HuH-7.5 (cell line): ENCODE data around the gene CELF4.

Experiments used
- DNase-seq: peaks from one replicate; pipeline ENCODE4 v3.0.0; 2011; ENCODE audit warnings: low spot score

CELF4 gene

DNA sequence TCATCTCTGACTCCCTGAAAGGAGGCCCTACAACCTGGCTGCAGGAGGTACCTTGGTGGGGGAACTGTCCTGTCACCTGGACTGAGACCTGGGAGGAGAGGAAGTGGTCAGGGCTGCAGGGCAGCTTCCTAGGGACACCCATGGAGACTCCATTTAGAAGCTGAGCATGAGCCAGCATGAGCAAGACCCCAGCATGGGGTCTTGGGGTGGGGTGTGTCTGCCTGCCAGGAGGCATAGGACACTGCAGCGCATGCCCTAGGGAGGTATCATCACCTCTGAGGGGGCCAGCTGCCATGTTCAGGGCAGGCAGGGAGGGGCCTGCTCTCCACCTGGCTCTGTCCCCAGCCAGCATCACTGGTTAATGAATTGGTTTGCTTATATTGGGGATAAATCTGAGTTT is 249.7 kb downstream of the CELF4 start:
- DNase-seq, result no peak

DNA sequence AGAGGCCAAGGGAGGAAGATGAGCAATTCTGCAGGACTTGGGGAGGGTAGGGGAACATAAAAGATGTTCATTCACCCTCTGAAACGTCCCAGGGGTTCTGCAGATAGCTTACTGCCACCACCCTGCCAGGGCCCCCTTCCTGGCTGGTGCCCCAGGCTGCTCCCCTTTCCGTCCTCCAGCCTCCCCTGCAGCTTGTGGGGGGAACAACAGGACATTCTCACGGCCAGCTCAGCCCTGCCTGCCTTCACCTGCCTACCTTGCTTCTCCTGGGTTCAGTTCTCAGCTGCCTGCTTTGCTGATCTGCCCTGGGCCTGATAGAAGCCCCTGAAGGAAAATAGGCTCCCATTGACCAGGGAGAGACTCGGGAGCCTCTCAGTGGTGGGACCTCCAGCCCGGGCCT is 251.1 kb downstream of the CELF4 start:
- DNase-seq, result no peak

DNA sequence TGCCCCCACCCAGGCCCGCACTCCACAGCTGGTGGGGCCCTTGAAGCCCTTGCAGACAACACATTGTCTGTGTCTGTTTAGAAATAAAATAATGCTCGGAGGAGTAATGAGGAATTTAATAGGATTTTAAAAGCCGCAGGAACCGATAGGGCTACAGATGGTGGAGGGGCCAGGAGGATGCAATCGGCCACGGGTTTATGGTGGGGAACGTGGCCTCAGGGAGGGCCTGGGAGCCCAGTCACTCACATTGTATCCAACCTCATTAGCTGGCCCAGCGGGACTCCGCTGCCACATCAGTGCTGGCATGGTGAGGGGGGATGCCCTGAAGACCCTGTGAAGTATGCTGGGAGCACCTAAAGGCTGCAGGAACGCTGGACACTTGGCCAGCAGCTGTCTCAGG is 252.0 kb downstream of the CELF4 start:
- no peak for DNase-seq

DNA sequence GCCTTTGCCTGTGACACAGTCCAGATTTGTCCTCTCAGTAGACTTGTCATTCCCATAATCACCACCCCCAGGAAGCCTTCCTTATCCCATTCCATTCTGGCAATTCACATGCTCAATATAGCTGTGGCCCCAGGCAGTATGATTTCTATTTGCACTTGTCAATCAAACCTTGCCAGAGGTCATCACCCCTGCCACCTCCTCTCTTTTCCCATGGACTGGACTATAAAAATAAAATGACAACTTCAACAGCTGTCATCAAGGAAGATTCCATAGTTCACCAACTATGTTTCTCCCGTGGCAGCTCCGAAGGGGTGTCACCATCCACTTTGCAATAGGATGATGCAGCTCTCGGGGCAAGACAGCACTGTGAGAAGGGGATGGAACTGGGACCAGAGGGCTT is 255.7 kb downstream of the CELF4 start:
- no peak for DNase-seq

DNA sequence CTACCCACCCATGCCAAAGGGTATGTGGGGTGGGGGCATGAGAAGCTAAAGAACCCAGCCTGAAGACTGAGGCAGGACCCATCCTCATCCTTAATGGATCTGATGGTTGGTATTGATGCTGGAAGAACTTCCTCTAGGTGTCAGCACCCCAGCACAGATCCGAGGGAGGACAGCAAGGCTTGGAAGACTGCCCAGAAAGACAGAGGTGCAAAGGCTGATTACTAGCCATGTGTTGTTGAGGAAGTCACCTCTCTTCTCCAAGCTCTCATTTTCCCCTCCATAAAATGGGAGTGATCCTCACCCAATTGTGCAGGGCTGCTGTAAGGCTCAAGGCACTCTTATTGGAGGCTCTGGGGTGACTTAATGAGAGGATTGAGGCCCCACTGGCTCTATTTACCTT is 256.5 kb downstream of the CELF4 start:
- no peak for DNase-seq

DNA sequence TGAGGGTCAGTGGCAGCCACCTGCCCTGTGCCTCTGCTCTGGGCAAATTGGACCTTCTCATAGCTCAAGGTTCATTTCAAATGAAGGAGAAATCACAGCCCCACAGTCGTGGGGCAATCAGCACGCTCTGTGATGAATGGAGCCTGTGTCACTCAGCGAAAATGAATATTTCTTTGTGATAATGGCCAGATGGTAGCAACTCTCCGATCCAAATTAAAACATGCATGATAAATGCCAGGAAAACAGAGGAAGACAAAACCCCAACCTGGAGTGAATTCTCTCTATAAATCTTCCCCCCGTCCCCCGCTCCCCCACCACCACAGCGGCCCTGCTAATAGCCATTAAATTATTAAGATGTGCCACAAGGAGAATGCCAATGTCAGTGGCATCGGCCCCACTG is 258.4 kb downstream of the CELF4 start:
- no peak for DNase-seq

DNA sequence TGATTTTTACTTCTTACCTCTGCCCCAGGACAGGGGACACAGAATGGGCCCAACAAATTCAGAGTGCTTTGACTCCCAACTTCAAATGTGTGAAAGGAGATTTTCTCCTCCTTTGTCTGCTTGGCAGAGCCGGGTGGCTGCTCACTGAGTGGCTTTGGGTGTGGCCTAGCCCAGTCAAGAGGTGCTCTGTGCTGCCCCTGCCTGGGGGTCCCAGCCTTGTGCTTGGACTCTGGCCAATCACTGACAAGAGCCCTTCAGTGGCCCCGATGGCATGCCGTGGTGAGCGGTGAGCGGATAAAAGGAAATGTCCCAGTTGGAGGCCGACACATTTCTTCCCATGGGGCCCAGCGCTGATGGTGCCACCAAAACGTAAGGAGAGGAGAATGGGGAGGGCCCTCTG is 259.2 kb downstream of the CELF4 start:
- DNase-seq, result no peak

DNA sequence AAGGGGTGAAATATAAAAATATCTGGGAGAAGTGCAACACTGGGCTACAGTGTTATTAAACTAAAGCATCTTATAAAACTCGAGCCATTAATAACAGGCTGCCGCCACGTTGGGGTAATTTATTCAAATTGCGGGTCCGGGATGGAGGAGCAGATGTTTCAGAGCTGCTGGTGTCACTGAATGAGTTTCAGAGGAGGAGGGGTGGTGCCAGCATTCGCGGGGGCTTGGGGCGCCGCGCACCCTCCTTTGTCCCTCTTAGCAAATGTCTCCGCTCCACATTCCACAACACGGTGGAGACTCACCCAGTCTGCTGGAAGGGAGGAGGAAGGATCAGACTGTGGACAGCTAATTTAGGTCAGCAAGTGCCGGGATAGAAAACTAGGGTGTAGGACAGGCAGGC is 260.5 kb downstream of the CELF4 start:
- no peak for DNase-seq

DNA sequence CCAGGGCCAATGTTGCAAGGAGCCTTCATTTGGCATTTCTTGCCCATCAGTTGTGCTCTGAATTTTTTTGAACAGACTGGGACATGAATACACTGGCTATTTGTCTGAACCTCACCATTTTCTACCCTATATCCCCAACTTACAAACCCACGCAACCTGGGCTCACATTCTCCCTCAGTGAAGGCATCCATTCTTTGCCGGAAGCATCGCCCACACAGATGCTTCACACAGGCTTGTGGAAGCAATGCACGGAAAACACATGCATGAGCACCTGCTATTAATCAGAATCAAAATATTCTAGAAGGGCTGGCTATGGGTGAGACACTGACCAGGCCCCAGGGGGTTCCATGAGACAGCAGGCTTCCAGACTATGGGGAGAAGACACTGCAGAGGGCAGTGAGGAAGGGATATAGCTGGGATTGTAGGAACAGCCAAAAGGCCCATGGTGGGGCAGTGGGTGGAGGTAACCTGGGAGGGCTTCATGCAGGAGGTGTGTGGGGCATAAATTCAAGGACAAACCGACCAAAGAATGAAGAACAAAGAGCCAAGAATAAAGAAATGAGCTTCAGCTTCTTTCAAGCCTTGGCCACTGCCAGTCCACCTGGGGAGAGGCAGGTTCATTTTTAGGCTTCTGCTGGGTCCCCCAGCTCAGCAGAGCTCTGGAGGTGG is 261.5 kb downstream of the CELF4 start:
- DNase-seq, result no peak

DNA sequence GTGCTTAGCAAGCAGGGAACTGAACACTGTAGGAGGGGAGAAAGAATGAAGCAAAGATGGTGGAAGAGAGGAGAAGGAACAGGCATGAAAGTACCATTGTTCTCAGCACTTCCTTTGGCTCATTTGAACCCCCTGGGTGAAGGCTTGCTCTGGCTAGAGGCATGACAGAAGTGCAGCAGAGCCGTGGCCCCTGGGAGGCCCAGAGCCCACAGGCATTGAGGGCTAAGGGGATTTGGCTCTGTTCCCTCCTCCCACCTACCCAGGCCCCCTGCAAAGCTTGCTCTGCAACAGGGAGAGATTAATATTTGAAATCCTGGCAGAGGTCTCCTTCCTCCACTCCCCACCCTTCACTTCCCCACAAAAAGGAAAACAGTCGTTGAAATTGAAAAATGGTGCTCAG is 262.6 kb downstream of the CELF4 start:
- no peak for DNase-seq

DNA sequence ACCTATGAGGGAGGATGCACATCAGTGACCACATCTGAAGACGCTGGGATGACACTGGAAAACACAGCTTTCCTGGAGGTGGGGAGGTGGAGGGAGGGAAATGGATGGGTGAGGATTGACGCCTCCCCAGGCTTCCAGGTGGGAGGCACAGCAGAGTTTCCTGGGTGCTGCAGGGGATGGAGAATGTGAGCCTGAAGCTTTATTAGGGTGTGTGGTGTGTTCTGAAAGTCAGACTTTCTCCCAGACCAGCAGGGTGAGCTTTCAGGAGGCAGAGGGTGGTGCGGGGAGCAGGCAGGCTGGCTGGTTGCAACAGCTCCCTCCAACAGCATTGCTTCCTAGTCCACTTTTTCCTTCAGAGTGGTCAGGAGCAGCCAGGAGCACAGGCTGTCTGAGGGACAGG is 263.1 kb downstream of the CELF4 start:
- DNase-seq, result no peak

DNA sequence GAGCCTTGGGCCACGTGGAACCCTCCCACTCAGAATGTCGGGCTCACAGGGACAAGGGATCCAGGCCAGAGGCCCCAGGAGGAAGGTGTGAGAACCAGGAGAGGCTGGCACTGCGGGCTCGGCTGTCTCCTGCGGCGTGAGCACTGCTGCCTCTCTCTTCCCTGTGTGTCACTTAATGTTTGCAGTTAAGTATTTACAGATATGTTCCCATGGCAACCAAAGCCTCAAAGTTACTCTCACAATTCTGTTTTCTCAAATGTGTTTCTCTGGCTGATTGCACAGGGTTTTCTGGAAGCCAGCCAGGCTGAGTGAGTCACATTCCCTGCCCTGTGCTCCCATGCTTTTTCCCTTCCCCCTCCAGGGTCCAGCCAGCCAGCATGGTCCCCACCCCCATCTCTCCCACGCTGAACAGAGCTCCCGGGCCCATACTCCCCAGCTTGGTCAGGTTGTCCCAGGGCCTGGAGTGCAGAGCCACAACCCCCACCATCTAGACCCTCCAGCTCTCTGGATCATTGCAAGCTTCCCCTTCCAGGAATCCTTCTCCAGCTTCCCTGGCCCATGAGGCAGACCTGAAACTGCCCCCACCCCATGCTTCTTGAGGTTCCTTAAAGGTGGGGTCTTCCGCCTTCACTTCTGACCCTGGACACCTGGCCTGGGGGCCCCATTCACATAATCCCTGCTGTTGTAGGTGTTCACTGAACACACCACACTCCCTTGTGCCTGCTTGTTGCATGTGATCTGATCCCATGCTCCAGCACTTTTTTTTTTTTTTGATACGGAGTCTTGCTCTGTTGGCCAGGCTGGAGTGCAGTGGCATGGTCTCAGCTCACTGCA is 265.9 kb downstream of the CELF4 start:
- peak; percentile 64 for DNase-seq

DNA sequence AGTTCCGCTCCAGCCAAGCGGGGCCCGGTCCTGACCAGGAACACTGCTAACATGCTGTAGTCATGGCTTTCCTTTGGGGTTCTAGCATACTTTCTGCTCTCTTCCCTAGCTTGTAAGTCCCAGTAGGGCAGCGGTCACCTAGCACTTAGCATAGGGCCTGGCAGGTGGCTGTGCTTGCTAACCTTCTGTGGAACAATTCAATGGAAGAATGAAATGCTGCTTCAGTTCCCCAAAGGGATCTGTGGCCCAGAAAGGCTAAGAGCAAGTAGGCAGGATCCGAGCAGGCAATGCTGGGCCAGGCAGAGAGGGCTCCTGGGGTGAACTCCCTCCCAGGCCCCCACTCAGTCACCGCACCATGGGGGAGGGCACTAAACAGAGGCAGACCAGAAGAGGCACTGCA is 266.8 kb downstream of the CELF4 start:
- no peak for DNase-seq

DNA sequence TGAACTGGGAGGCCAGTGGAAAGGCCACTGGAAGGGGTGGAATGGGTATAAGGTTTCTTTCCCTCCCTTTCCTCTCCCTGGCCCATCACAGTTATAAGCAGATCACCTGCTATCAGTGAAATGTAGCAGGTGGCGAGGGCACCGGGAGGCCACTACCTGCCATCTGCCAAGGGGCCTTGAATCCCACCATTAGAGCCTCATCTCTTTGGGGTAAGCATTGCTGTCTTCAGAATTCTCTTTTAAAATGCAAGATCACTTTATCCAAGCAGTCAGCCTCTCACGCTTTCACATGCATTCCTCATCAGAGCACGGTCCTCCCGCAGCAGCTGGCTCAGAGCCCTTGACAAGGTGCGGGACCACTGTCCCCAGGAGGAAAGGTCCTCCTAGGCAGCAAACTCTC is 268.5 kb downstream of the CELF4 start:
- DNase-seq, result no peak

DNA sequence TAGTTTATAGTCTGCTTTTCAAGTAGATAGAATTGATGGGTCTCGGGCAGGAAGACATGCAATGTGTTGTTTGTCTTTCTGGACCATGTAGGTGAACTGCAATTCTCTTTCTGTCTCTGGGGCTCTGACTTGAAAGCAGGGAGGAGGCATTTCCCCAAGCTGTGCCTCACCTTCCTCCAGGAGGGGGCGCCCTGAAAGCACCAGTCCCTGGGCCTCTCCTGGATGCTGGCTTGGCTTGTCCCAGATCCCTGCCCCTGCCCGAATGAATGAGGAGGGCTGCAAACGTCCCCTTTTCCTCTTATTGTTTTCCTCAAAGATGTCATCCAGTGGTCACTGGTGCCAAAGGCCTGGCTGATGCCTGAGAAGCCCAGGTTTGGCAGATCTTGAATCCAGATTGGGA is 270.6 kb downstream of the CELF4 start:
- DNase-seq, result no peak

DNA sequence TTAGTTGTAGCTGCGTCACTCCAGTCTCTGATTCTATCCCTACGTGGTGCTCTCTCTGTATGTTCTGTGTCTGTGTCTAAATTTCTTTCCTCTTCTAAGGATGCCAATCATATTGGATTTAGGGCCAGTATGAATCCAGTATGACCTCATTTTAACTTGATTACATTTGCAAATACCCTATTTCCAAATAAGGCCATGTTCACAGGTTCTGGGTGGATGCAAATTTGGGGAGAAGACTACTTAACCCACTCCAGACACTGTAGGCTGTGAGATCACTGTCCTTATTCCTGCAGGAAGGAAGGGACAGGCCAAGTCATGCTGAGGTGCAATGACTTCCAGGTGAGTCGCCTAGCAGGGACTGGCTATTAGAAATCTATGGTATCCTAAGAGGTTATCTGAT is 272.2 kb downstream of the CELF4 start:
- no peak for DNase-seq

DNA sequence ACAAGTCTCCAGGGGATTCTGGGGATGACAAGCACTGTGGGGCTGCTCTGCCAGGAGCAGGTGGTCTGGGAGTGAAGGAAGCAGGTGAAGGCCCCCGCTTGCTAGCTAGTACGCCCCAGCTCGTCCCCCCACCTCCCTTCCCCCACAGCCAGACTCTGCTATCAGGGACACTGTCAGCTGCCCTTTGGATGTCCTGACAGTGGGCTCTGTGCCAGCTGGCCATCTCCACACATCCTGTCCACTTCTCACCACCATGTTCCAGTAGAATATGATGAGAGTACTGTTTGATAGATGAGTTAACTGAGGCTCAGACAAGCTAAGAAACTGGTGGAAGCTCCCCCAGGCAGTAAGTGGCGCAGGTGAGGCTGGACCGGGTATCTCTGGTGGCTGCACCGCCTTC is 276.2 kb downstream of the CELF4 start:
- no peak for DNase-seq

DNA sequence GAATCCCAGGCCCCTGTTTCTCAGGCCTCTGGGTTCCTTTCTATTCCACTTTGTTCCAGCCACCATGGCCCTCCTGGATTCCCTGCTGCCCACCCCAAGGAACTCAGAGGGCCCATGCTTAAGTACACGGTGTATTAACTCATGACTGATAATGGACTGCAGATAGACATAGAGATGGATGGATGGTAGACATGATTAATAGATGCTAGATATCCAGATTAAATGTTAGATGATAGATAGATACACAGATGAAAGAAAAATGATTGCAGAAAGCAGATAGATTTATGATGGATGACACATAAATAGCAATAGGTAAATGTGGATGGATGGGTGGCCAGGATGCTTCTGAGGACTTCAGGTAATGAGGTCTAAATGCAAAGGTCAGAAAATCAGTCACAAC is 278.0 kb downstream of the CELF4 start:
- no peak for DNase-seq

DNA sequence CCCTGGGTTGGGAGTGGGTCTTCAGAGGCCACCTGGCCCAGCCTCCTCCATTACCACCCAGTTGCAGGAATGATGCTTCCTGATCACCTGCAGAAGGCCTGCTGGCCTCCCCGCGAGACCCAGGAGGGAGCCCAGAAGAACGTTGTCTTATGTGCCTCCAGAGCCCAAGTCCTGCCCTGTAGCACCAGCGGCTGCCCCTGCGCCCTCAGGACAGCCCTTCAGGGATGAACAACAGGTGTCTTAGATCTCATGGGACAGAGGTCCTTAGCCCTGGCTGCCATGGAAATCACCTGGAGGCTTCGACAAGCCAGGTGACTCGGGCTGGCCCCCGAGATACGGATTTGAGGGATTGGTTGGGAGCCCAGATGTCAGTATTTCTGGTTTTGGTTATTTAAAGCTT is 278.8 kb downstream of the CELF4 start:
- DNase-seq, result no peak

DNA sequence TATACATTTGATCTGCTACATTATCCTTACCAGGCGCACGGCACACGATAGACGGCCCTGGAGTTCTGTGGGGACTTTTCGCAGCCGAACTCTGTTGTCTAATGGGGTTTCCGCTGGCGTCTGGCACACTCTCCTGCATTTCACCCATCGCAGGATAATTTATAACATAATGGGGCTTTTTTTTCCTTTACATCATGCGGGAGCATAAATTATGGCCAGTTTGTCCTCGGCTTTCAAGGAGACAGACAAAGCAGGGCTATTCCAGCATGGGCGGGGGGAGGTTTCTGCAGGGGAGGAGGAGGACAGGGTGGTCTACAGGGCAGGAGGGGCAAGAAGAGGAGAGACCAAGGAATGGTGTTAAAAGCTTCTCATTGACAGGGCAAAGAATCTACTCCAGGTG is 279.8 kb downstream of the CELF4 start:
- no peak for DNase-seq

DNA sequence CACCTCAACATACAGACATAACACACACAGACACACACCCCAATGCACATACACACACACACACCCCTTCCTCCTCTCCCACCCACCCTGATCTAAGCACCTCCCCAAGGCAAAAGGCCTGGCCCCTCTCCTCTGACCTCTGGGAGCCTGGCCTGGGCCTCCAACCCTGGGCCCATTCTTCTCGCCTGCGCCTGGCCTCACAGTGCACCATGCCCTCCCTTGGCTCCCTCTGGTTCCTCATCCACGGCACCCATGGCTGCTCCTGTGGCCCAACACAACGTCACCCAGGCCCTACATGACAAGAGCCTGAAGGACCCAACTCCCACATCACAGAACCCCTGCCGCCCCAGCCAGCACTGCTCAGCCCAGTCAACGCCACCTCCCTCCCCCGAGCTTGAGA is 281.3 kb downstream of the CELF4 start:
- DNase-seq, result no peak

DNA sequence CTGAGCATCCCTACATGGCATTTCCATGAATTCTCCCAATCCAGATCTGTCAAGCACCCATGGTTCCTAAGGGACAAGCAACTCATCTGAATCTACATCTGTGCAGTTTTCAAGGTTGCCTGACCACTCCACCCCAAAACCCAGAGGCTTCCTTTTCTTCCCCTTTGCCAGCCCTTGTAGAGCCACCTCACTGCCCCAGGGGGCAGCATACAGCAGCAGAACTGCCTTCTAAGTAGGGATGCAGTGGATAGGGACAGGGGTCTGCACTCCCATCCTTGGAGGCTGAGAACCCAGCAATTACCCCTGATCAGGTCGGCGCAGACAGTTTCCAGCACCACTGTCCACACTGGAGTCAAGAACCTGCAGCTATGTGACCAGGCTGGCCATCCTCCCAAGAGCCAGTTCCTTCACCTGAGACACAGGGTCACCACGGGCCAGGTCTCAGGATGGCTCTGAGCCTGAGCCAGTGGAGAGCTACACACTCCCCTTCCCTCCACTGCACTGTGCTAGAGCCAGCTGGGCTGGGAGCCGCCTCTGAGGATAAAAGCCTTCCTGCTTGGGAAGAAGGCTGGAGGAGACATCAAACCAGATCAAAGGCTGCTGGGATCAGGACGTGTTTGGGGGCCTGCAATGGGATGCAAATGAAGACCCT is 283.1 kb downstream of the CELF4 start:
- DNase-seq, result no peak

DNA sequence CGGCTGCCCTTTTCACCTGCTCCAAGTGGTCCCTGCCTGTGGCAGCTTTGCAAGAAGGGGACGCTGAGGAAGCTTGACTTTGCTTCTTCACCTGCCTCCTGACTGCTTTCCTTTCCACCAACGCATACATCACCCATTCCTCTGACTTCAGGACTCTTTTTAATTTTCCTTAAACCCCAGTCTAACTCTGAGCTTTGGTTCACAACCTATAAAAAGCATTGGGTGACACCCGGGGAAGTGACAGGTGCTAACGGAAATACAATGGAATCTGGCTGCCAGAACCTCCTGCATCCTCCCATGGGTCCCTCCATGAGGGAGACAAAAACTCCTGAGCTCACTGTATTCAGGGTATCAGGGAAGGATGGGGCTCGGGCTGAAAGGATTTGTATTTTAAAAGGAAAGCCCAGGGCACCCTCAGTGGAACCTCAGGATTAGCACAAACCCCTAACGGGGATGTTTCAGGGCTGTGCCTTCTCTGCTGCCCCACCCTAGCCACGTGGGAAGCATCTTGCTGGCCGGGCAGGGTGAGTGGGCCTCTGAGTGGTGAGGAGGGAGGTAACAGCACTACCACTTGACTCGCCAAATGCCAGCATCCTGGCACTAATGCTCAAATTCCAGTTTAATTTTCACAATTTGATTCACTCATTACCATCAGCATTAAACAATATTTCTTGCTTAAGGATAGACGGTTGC is 284.8 kb downstream of the CELF4 start:
- no peak for DNase-seq
